Upper lobe of left lung (tissue), 6 donors: ENCODE measurements around the gene ARHGEF3. TPM values are rescaled to one million over a fixed set of nuclear protein-coding genes. Genes with fewer than 3 reads are reported as not detected.

Experiments used
- ATAC-seq, 2 donors: fragments of 200-7000 bp; cut with Tn5 transposase; one replicate each; pipeline ENCODE4 v1.9.1; 2022; ENCODE audit warnings: mild to moderate bottlenecking in 2 of 2, moderate library complexity in 2 of 2; ENCODE audit not compliant: low FRiP score in 2 of 2
- DNase-seq, 2 donors: peaks; one replicate each; pipeline ENCODE4 v3.0.0-alpha.2; 2019 to 2020
- H3K27ac ChIP-seq, 4 donors: fragments of 200-600 bp; sonication (generic); one replicate each; pipeline ENCODE4 v1.5.1; 2016 to 2019
- H3K27me3 ChIP-seq, 4 donors: fragments of 200-600 bp; sonication (generic); one replicate each; pipeline ENCODE4 v1.5.1; 2017 to 2019
- H3K36me3 ChIP-seq, 4 donors: fragments of 200-600 bp; sonication (generic); one replicate each; pipeline ENCODE4 v1.5.1; 2016 to 2019
- H3K4me1 ChIP-seq, 4 donors: fragments of 200-600 bp; sonication (generic); one replicate each; pipeline ENCODE4 v1.5.1; 2018 to 2019
- H3K4me3 ChIP-seq, 4 donors: fragments of 200-600 bp; sonication (generic); one replicate each; pipeline ENCODE4 v1.5.1; 2017 to 2019; ENCODE audit warnings: mild to moderate bottlenecking in 2 of 4, moderate library complexity in 1 of 4
- H3K9me3 ChIP-seq, 4 donors: fragments of 200-600 bp; sonication (generic); one replicate each; pipeline ENCODE4 v1.5.1; 2018 to 2019
- CTCF ChIP-seq, 6 experiments: fragments of 450-650 bp in 4 of 6; fragments of 200-600 bp in 2 of 6; sonication (generic) in 2 of 6; IDR thresholded peaks; one replicate each; pipeline ENCODE4 v1.5.1; 2016 to 2019; ENCODE audit warnings: antibody characterized with exemption in 6 of 6
- EP300 ChIP-seq, 4 donors: sonication (generic); formaldehyde crosslinking; IDR thresholded peaks; one replicate each; pipeline ENCODE4 v1.5.1; 2017; ENCODE audit warnings: antibody characterized with exemption in 4 of 4, control low read depth in 2 of 4
- POLR2A ChIP-seq, 4 donors: fragments of 450-650 bp; IDR thresholded peaks; one replicate each; pipeline ENCODE4 v1.5.1; 2016 to 2017; ENCODE audit warnings: antibody characterized with exemption in 4 of 4, mild to moderate bottlenecking in 2 of 4
- POLR2AphosphoS5 ChIP-seq, 2 donors: sonication (generic); formaldehyde crosslinking; IDR thresholded peaks; one replicate each; pipeline ENCODE4 v1.5.1; 2017; ENCODE audit warnings: antibody characterized with exemption in 2 of 2
- WGBS, 2 donors: methylation state at CpG; one replicate each; pipeline ENCODE4 v1.1.5; 2017 to 2018; 5-methylcytosine and 5-hydroxymethylcytosine counted together
- total RNA-seq, 6 donors: library from RNA; depleted of rRNA in 4 of 6; stranded (reverse); fragments of >200 nt in 4 of 6; gene quantifications; one replicate each; pipeline versions ENCODE4 v1.1.0 to v1.2.1, GENCODE V29; 2016 to 2021
- donor health status: DM: no; HTN: no; CAD: no; lungs with moderate emphysema.
- donor health status: DM: no; HTN: yes; CAD: no; lungs with severe emphysema.

ARHGEF3 gene
- total RNA-seq, 6 donors from 2014 or later: 26.6 to 38.9 (median 30.0) TPM

GRCh38 chr3:56796996-56797395, 4.8 kb downstream of the ARHGEF3 start:
- ATAC-seq: no peak
- no peak overlapping the region for H3K4me3 ChIP-seq

GRCh38 chr3:56796202-56796601, 5.5 kb downstream of the ARHGEF3 start:
- Histone ChIP-seq H3K9me3 (no peaks in the 10 kb centered on the region), H3K36me3 (no peaks in the 10 kb centered on the region), H3K4me1 (peaks cover 50 to 83% (median 64%) of the 10 kb centered on the region in 4 donors), H3K4me3 (no peak overlapping the region), H3K27me3 (no peaks in the 10 kb centered on the region), H3K27ac (peak overlapping the region; percentile 71 to 88 (median 78))
- no peak for DNase-seq
- WGBS, 2 donors: 44 to 63% methylated on average over 6 of the region's 6 CpGs
- ATAC-seq: no peak
- TF ChIP-seq EP300 (IDR thresholded peaks at IDR 0.05) (no peak), POLR2AphosphoS5 (IDR thresholded peaks at IDR 0.05) (no peak), CTCF (IDR thresholded peaks at IDR 0.05) (no peak), POLR2A (IDR thresholded peaks at IDR 0.05) (no peak)

More at GRCh38 chr3:56796996-56797395, 4.8 kb downstream of the ARHGEF3 start:
- Histone ChIP-seq H3K36me3 (no peaks in the 10 kb centered on the region), H3K27me3 (no peaks in the 10 kb centered on the region), H3K4me1 (peaks cover 50 to 77% (median 59%) of the 10 kb centered on the region in 4 donors), H3K9me3 (no peaks in the 10 kb centered on the region), H3K27ac (peak overlapping the region; percentile 10 to 88 (median 78))
- WGBS, 2 donors: 92 to 93% methylated on average over 4 of the region's 4 CpGs
- TF ChIP-seq CTCF (IDR thresholded peaks at IDR 0.05) (no peak), POLR2AphosphoS5 (IDR thresholded peaks at IDR 0.05) (no peak), EP300 (IDR thresholded peaks at IDR 0.05) (no peak), POLR2A (IDR thresholded peaks at IDR 0.05) (no peak)
- DNase-seq: no peak

- no peaks in the 10 kb centered on the region for H3K27me3 ChIP-seq
- H3K36me3 ChIP-seq: no peaks in the 10 kb centered on the region
- H3K4me1 ChIP-seq: peaks cover 54 to 83% (median 66%) of the 10 kb centered on the region in 4 donors
- DNase-seq: peak in 1 of 2 donors; percentile 24
- peak in 1 of 2 donors; percentile 54 for ATAC-seq
- 56 to 64% methylated on average over 6 of the region's 6 CpGs for WGBS, 2 donors
- H3K27ac ChIP-seq: peak overlapping the region; percentile 71 to 88 (median 78)
- TF ChIP-seq CTCF (IDR thresholded peaks at IDR 0.05) (no peak), POLR2AphosphoS5 (IDR thresholded peaks at IDR 0.05) (peak in 1 of 2 donors; percentile 31), POLR2A (IDR thresholded peaks at IDR 0.05) (no peak), EP300 (IDR thresholded peaks at IDR 0.05) (no peak)
- H3K9me3 ChIP-seq: no peaks in the 10 kb centered on the region
- no peak overlapping the region for H3K4me3 ChIP-seq
These were observed 5.9 kb downstream of the ARHGEF3 start for GRCh38 chr3:56795829-56796185.

- Histone ChIP-seq H3K9me3 (no peaks in the 10 kb centered on the region), H3K4me1 (peaks cover 57 to 83% (median 67%) of the 10 kb centered on the region in 4 donors), H3K4me3 (no peak overlapping the region), H3K27me3 (no peaks in the 10 kb centered on the region), H3K36me3 (no peaks in the 10 kb centered on the region), H3K27ac (peak overlapping the region; percentile 71 to 88 (median 78))
- ATAC-seq: peak in 1 of 2 donors; percentile 39
- WGBS, 2 donors: 56 to 67% methylated on average over 7 of the region's 7 CpGs
- TF ChIP-seq EP300 (IDR thresholded peaks at IDR 0.05) (peak in 1 of 4 donors; percentile 72), CTCF (IDR thresholded peaks at IDR 0.05) (no peak), POLR2AphosphoS5 (IDR thresholded peaks at IDR 0.05) (peak in 1 of 2 donors; percentile 41), POLR2A (IDR thresholded peaks at IDR 0.05) (no peak)
- DNase-seq: peak in 1 of 2 donors; percentile 64
These were observed 6.5 kb downstream of the ARHGEF3 start for GRCh38 chr3:56795097-56795828.
